GM21737 (cell line): ENCODE data around the gene BATF3.

ENCODE experiments used
- ATAC-seq: cut with Tn5 transposase; IDR thresholded peaks from one replicate; pipeline ENCODE4 v1.9.1; 2021; ENCODE audit warnings: mild to moderate bottlenecking, moderate library complexity; ENCODE audit not compliant: unreplicated experiment

The BATF3 gene

GRCh38 chr1:212686069-212686468 lies 13.6 kb downstream of the BATF3 start:
- ATAC-seq: no peak

GRCh38 chr1:212685429-212685828 lies 14.2 kb downstream of the BATF3 start:
- ATAC-seq: no peak

- ATAC-seq: no peak
These were observed 15.0 kb downstream of the BATF3 start for GRCh38 chr1:212684521-212685090.

GRCh38 chr1:212684076-212684475 lies 15.6 kb downstream of the BATF3 start:
- ATAC-seq: no peak

- peak; percentile 79 for ATAC-seq
These were observed 16.3 kb downstream of the BATF3 start for GRCh38 chr1:212683357-212683722.

- no peak for ATAC-seq
These were observed 18.8 kb downstream of the BATF3 start for GRCh38 chr1:212680680-212681389.

- peak; percentile 54 for ATAC-seq
These were observed 20.9 kb downstream of the BATF3 start for GRCh38 chr1:212678456-212679410.

- no peak for ATAC-seq
These were observed 22.1 kb downstream of the BATF3 start for GRCh38 chr1:212677573-212677972.

- no peak for ATAC-seq
These were observed 22.5 kb downstream of the BATF3 start for GRCh38 chr1:212677136-212677535.

- no peak for ATAC-seq
These were observed 24.0 kb downstream of the BATF3 start for GRCh38 chr1:212675675-212676074.

- no peak for ATAC-seq
These were observed 24.8 kb downstream of the BATF3 start for GRCh38 chr1:212674872-212675271.

GRCh38 chr1:212671342-212672031 lies 28.2 kb downstream of the BATF3 start:
- no peak for ATAC-seq

GRCh38 chr1:212670882-212671281 lies 28.8 kb downstream of the BATF3 start:
- ATAC-seq: no peak

- no peak for ATAC-seq
These were observed 29.3 kb downstream of the BATF3 start for GRCh38 chr1:212670301-212670700.

GRCh38 chr1:212669600-212669999 lies 30.0 kb downstream of the BATF3 start:
- ATAC-seq: no peak

- no peak for ATAC-seq
These were observed 30.5 kb downstream of the BATF3 start for GRCh38 chr1:212669102-212669501.

- ATAC-seq: no peak
These were observed 31.2 kb downstream of the BATF3 start for GRCh38 chr1:212668477-212668876.

GRCh38 chr1:212667223-212668139 lies 32.2 kb downstream of the BATF3 start:
- no peak for ATAC-seq

GRCh38 chr1:212666116-212666775 lies 33.4 kb downstream of the BATF3 start:
- no peak for ATAC-seq
